HEK293 (cell line): Measurements from ENCODE around the gene ZCCHC3.

Experiments used
- CTCF ChIP-seq: fragments of 450-650 bp; formaldehyde crosslinking; IDR thresholded peaks from 2 replicates; pipeline ENCODE4 v1.5.1; 2016; ENCODE audit warnings: missing biosample characterization, missing genetic modification characterization
- KLF1 ChIP-seq: fragments of 450-650 bp; formaldehyde crosslinking; IDR thresholded peaks from 2 replicates; pipeline ENCODE4 v1.5.1; 2016; ENCODE audit warnings: missing biosample characterization, missing genetic modification characterization
- PBX3 ChIP-seq: sonication (generic); formaldehyde crosslinking; IDR thresholded peaks from 2 replicates; pipeline ENCODE4 v1.8.1; 2022; ENCODE audit warnings: mild to moderate bottlenecking, moderate library complexity, missing genetic modification reagents
- PRDM6 ChIP-seq: fragments of 450-650 bp; formaldehyde crosslinking; IDR thresholded peaks from 2 replicates; pipeline ENCODE4 v1.5.1; 2017; ENCODE audit warnings: missing biosample characterization, missing genetic modification characterization
- ZBTB48 ChIP-seq: fragments of 450-650 bp; formaldehyde crosslinking; IDR thresholded peaks from 2 replicates; pipeline ENCODE4 v1.5.1; 2016; ENCODE audit warnings: missing biosample characterization, missing genetic modification characterization
- ZBTB49 ChIP-seq: fragments of 450-650 bp; formaldehyde crosslinking; IDR thresholded peaks from 2 replicates; pipeline ENCODE4 v1.5.1; 2016; ENCODE audit warnings: missing biosample characterization, missing genetic modification characterization, low read depth
- ZNF138 ChIP-seq: fragments of 450-650 bp; formaldehyde crosslinking; IDR thresholded peaks from 2 replicates; pipeline ENCODE4 v1.5.1; 2016; ENCODE audit warnings: missing biosample characterization, missing genetic modification characterization, borderline replicate concordance
- ZNF24 ChIP-seq: fragments of 450-650 bp; formaldehyde crosslinking; IDR thresholded peaks from 2 replicates; pipeline ENCODE4 v1.5.1; 2016; ENCODE audit warnings: missing biosample characterization, missing genetic modification characterization
- ZNF350 ChIP-seq: fragments of 450-650 bp; formaldehyde crosslinking; IDR thresholded peaks from 2 replicates; pipeline ENCODE4 v1.5.0; 2017; ENCODE audit warnings: missing biosample characterization, mild to moderate bottlenecking, missing genetic modification characterization
- ZNF660 ChIP-seq: fragments of 450-650 bp; IDR thresholded peaks from 2 replicates; pipeline ENCODE4 v1.5.1; 2018; ENCODE audit warnings: missing biosample characterization, mild to moderate bottlenecking, missing genetic modification characterization

- no peak for TF ChIP-seq KLF1
- no peak for TF ChIP-seq ZNF138 (tag by site-specific recombination)
- TF ChIP-seq ZNF660 = no peak
- TF ChIP-seq PBX3 = no peak
- TF ChIP-seq CTCF (tag by site-specific recombination) = no peak
- TF ChIP-seq PRDM6 = no peak
- TF ChIP-seq ZNF350 (tag by site-specific recombination) = no peak
- TF ChIP-seq ZNF24 = no peak
- no peak for TF ChIP-seq ZBTB49 (tag by site-specific recombination)
- no peak for TF ChIP-seq ZBTB48 (tag by site-specific recombination)
These were observed 30.9 kb downstream of the ZCCHC3 start for GRCh38 chr20:328027-328974.
